ENCODE data around the gene DLX4.

Gene DLX4

DNA sequence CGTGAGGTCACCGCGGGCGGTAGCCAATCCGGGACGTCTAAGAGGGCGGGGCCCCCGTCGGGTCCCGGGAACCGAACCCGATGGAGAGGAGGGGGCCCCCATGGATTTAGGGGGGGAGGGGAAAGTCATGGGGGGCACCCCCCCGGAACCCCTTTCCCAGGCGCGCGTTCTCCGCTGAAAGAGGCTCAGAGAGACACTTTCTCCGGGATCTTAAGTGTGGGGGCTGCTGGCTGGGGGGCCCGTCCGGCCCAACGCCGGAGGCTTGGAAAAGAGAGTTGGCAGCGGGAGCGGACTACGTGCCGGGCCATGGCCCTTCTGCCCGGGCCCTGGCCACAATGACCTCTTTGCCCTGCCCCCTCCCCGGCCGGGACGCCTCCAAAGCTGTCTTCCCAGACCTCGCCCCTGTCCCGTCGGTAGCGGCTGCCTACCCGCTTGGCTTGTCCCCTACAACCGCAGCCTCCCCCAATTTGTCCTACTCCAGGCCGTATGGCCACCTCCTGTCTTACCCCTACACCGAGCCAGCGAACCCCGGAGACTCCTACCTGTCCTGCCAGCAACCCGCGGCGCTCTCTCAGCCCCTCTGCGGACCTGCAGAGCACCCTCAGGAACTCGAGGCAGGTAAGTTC lies at the start of gene DLX4:
DLX4 (plus strand) TSS at position 57 of the 626 bp plus-strand sequence; CDS start at position 336, 279 bp downstream.
- DNase-seq, result no peak

- no peak for DNase-seq
Observed at GRCh38 chr17:49920030-49920769, 48.8 kb upstream of the DLX4 start.

DNA sequence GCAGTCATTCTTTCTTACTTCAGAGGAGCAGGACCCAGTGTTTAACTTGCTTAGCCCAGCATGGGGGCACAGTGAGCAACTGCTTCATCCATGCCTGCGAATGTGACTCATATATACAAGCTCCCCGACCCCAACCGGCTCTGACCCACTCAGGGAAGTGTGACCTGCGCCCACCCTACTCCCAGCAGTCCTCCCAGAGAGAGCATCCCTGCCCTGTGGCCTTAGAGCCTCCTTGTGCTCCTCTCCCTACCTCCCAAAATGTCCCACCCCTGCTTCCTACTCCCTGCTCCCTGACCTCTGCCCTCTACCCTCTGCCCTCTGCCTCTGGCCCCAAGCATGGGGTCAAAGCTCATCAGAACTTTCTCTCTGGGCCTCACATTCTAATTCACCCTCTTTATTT lies 46.9 kb upstream of the DLX4 start:
- DNase-seq, result no peak

- DNase-seq, result no peak
Observed at GRCh38 chr17:49924116-49924515, 44.9 kb upstream of the DLX4 start.

- DNase-seq, result no peak
Observed at GRCh38 chr17:49924589-49924988, 44.4 kb upstream of the DLX4 start.

DNA sequence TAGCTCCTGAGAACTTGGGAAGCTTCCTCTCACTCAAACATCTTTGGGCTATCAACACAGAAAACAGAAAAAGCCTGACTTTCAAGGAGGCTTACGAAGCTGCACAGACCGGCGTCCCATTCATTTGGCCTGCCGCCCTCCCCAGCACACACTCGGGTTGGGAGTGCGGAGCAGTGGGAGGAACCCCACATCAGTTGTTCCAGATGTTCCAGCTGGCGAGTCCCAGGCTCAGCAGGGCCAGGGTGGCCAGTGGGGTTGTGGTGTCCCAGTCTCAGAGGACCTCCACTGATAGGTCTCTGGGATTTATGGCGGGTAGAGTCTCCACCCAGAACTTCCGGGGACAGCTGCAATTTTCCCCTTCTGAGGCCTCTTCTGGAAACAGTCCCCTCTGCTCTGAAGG lies 43.1 kb upstream of the DLX4 start:
- DNase-seq, result no peak

DNA sequence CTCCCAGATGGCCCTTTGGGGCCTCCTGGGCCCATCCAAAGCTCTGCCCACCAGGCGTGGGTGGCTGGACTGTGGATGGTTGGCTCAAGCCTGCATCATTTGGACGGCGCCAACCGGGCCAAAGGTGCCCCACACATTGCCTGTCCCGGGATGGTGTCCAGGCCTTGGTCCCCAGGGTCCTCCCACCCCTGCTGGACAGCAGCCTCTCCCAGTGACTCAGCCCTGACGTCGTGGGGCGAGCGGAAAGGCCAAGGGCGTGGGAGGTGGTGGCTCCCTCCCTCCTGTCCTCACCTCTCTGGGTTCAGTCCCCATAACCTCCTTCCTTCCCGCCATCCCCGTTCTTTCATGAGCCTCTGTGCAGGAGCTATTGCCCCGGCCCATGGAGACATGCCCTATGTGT lies 42.1 kb upstream of the DLX4 start:
- no peak for DNase-seq

DNA sequence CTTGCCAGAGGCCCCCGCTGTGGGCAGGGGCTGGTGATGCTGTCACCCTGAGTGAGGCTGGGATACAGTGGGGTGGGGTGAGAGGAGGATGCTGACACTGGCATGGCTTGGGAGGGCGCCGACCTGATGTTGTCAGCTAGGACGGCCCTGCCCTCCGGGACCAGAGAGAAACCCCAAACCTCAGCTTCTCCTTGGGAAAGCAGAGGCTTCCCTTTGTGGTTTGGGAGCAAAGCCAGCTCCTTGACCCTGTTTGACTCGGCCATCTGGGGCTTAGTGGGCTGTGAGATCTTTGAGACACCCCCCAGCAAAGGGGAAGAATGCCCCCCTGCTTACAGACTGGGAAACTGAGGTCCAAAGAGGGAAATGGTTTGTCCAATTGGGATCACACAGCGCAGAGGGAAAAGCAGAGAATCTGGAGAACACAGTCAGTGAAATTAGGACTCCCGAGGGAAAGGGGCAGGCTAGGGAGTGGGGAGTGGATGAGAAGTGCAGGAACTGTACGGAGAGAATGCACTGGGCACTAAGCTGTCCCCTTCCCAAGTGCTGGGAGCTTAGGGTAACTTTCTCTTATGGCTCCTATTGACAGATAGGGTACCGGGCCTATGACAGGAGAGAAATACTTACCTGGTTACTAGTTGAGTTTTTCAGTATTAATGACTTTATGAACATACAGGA lies 40.7 kb upstream of the DLX4 start:
- no peak for DNase-seq

DNA sequence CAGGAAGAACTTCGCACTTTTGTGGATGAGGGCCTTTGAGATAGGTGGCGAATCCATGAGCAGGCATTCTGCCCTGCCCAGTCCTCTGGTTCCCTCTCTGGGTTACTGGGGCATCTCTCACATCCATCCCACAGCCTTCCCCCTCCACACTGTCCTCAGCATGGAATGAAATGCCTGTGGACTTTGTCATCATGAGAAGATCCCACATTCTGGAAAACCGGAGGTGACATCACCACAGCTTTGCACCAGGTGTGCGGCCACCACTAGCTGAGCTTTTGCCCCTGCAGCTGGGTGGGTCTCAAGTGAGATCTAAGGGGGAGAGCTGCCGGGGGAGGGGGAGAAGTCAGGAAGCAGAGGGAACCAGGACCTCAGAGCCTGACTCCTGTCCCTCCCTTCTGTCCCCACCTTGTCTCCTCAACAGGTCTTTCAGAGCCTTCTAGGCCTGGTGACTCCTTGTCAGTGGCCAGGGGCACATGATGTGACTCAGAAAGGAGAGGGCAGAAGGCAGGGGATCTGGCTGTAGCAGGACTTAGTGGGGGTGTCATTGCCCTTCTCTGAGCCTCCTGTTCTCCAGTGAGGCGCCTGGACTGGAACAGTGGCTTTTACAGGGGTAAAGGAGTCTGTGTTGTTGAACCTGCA lies 40.0 kb upstream of the DLX4 start:
- no peak for DNase-seq

- DNase-seq, result no peak
Observed at GRCh38 chr17:49930880-49931279, 38.1 kb upstream of the DLX4 start.

- no peak for DNase-seq
Observed at GRCh38 chr17:49931416-49932137, 37.4 kb upstream of the DLX4 start.

DNA sequence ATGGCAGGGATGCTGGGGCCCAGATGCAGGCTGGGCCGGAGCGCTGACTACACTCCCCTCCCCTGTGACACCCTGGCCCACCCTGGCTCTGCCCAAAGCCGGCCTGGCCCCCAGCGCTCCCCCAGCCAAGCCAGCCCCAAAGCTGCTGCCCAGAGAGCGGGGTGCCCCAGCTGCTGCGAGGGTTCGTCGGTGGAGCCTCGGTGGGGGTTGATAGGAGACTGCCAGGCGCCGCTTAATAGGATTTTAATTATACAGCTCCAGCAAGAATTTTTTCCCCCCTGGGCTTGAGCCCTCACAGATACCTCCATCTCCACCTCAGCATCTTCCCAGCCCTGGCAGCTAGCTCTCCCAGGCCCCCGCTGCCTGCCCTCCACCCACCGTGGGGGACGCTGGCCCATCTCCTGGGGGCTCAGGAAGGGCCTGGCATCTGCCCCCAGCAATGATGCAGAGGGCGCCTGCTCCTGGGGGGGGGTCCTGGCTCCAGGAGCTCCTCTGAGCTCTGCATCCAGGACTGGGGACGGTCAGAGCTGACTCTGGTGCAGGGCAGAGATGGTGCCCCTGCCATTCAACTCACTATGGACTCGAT lies 36.8 kb upstream of the DLX4 start:
- no peak for DNase-seq

GRCh38 chr17:49932901-49933300 lies 36.1 kb upstream of the DLX4 start:
- DNase-seq, result no peak

- DNase-seq, result peak; percentile 39
Observed at GRCh38 chr17:49935526-49936210, 33.3 kb upstream of the DLX4 start.

DNA sequence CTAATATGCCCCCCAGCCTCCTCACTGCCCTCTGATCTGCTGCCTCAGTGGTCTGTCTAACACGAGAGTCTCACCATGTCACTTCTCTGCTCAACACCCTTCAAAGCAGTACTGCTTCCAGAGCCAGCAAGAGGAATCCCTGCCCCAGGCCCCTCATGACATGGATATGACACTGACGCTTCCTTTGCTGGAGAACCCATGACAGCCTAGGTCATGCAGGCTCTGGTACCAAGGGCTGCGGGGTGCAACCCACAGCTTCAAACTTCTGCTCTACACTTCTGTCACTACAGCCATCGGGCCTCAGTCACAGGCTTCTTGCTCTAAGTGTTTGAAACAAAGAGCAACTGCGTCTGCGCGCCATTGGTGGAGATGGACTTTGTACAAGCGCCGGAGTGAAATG lies 32.6 kb upstream of the DLX4 start:
- DNase-seq, result no peak

- no peak for DNase-seq
Observed at GRCh38 chr17:49939318-49939717, 29.7 kb upstream of the DLX4 start.

- DNase-seq, result no peak
Observed at GRCh38 chr17:49941427-49941826, 27.6 kb upstream of the DLX4 start.

GRCh38 chr17:49942947-49943346 lies 26.0 kb upstream of the DLX4 start:
- no peak for DNase-seq

- no peak for DNase-seq
Observed at GRCh38 chr17:49944273-49944870, 24.6 kb upstream of the DLX4 start.

- no peak for DNase-seq
Observed at GRCh38 chr17:49946208-49946607, 22.8 kb upstream of the DLX4 start.

GRCh38 chr17:49946964-49947584 lies 21.9 kb upstream of the DLX4 start:
- DNase-seq, result no peak
